ENCODE results near the gene B3GNT5.

Gene B3GNT5

GRCh38 chr3:183260167-183260904 is 7.3 kb downstream of the B3GNT5 start:
- H3K36me3 ChIP-seq (ENCODE audit: control insufficient read depth, insufficient read depth, low read length) = no peaks in the 10 kb centered on the region
- H3K4me1 ChIP-seq (ENCODE audit: control insufficient read depth, insufficient read depth, low read length) = peaks cover 5% of the 10 kb centered on the region
- no peak overlapping the region for H3K9ac ChIP-seq (ENCODE audit: low read length)
- H3K4me3 ChIP-seq (ENCODE audit: low read length) = no peak overlapping the region
- no peaks in the 10 kb centered on the region for H3K27me3 ChIP-seq (ENCODE audit: control insufficient read depth, insufficient read depth, low read length)
- no peak overlapping the region for H3K27ac ChIP-seq (ENCODE audit: low read depth, low read length)

- Histone ChIP-seq H3K27me3 (ENCODE audit: control insufficient read depth, insufficient read depth, low read length) (no peaks in the 10 kb centered on the region), H3K4me1 (ENCODE audit: control insufficient read depth, insufficient read depth, low read length) (peaks cover 5% of the 10 kb centered on the region), H3K36me3 (ENCODE audit: control insufficient read depth, insufficient read depth, low read length) (no peaks in the 10 kb centered on the region), H3K4me3 (ENCODE audit: low read length) (no peak overlapping the region), H3K9ac (ENCODE audit: low read length) (no peak overlapping the region), H3K27ac (ENCODE audit: low read depth, low read length) (no peak overlapping the region)
Observed at GRCh38 chr3:183261151-183261724, 8.2 kb downstream of the B3GNT5 start.

GRCh38 chr3:183262875-183263378 is 9.9 kb downstream of the B3GNT5 start:
- Histone ChIP-seq H3K36me3 (ENCODE audit: control insufficient read depth, insufficient read depth, low read length) (no peaks in the 10 kb centered on the region), H3K4me1 (ENCODE audit: control insufficient read depth, insufficient read depth, low read length) (peaks cover 5% of the 10 kb centered on the region), H3K9ac (ENCODE audit: low read length) (no peak overlapping the region), H3K4me3 (ENCODE audit: low read length) (no peak overlapping the region), H3K27me3 (ENCODE audit: control insufficient read depth, insufficient read depth, low read length) (no peaks in the 10 kb centered on the region), H3K27ac (ENCODE audit: low read depth, low read length) (no peak overlapping the region)

GRCh38 chr3:183264268-183264667 is 11.2 kb downstream of the B3GNT5 start:
- peaks cover 5% of the 10 kb centered on the region for H3K4me1 ChIP-seq (ENCODE audit: control insufficient read depth, insufficient read depth, low read length)

GRCh38 chr3:183265157-183265642 is 12.1 kb downstream of the B3GNT5 start:
- no peaks in the 10 kb centered on the region for H3K36me3 ChIP-seq (ENCODE audit: control insufficient read depth, insufficient read depth, low read length)
- no peak overlapping the region for H3K4me3 ChIP-seq (ENCODE audit: low read length)
- H3K4me1 ChIP-seq (ENCODE audit: control insufficient read depth, insufficient read depth, low read length) = peaks cover 5% of the 10 kb centered on the region
- H3K27me3 ChIP-seq (ENCODE audit: control insufficient read depth, insufficient read depth, low read length) = no peaks in the 10 kb centered on the region
- no peak overlapping the region for H3K9ac ChIP-seq (ENCODE audit: low read length)
- H3K27ac ChIP-seq (ENCODE audit: low read depth, low read length) = no peak overlapping the region

More at GRCh38 chr3:183264268-183264667, 11.2 kb downstream of the B3GNT5 start:
- no peak overlapping the region for H3K27ac ChIP-seq (ENCODE audit: low read depth, low read length)
- no peaks in the 10 kb centered on the region for H3K36me3 ChIP-seq (ENCODE audit: control insufficient read depth, insufficient read depth, low read length)
- H3K9ac ChIP-seq (ENCODE audit: low read length) = no peak overlapping the region
- no peaks in the 10 kb centered on the region for H3K27me3 ChIP-seq (ENCODE audit: control insufficient read depth, insufficient read depth, low read length)
- H3K4me3 ChIP-seq (ENCODE audit: low read length) = no peak overlapping the region

- H3K4me1 ChIP-seq (ENCODE audit: control insufficient read depth, insufficient read depth, low read length) = peaks cover 5% of the 10 kb centered on the region
- H3K4me3 ChIP-seq (ENCODE audit: low read length) = no peak overlapping the region
- no peaks in the 10 kb centered on the region for H3K27me3 ChIP-seq (ENCODE audit: control insufficient read depth, insufficient read depth, low read length)
- no peaks in the 10 kb centered on the region for H3K36me3 ChIP-seq (ENCODE audit: control insufficient read depth, insufficient read depth, low read length)
- no peak overlapping the region for H3K9ac ChIP-seq (ENCODE audit: low read length)
- H3K27ac ChIP-seq (ENCODE audit: low read depth, low read length) = no peak overlapping the region
Observed at GRCh38 chr3:183265834-183266417, 12.9 kb downstream of the B3GNT5 start.

GRCh38 chr3:183266454-183266853 is 13.4 kb downstream of the B3GNT5 start:
- Histone ChIP-seq H3K4me1 (ENCODE audit: control insufficient read depth, insufficient read depth, low read length) (peaks cover 5% of the 10 kb centered on the region), H3K9ac (ENCODE audit: low read length) (no peak overlapping the region)

GRCh38 chr3:183267140-183267539 is 14.1 kb downstream of the B3GNT5 start:
- Histone ChIP-seq H3K36me3 (ENCODE audit: control insufficient read depth, insufficient read depth, low read length) (no peaks in the 10 kb centered on the region), H3K4me1 (ENCODE audit: control insufficient read depth, insufficient read depth, low read length) (peaks cover 5% of the 10 kb centered on the region), H3K4me3 (ENCODE audit: low read length) (no peak overlapping the region), H3K27ac (ENCODE audit: low read depth, low read length) (no peak overlapping the region), H3K27me3 (ENCODE audit: control insufficient read depth, insufficient read depth, low read length) (no peaks in the 10 kb centered on the region), H3K9ac (ENCODE audit: low read length) (no peak overlapping the region)

More at GRCh38 chr3:183266454-183266853, 13.4 kb downstream of the B3GNT5 start:
- no peaks in the 10 kb centered on the region for H3K27me3 ChIP-seq (ENCODE audit: control insufficient read depth, insufficient read depth, low read length)
- H3K4me3 ChIP-seq (ENCODE audit: low read length) = no peak overlapping the region
- no peaks in the 10 kb centered on the region for H3K36me3 ChIP-seq (ENCODE audit: control insufficient read depth, insufficient read depth, low read length)
- H3K27ac ChIP-seq (ENCODE audit: low read depth, low read length) = no peak overlapping the region

GRCh38 chr3:183268366-183268765 is 15.3 kb downstream of the B3GNT5 start:
- Histone ChIP-seq H3K4me3 (ENCODE audit: low read length) (no peak overlapping the region), H3K4me1 (ENCODE audit: control insufficient read depth, insufficient read depth, low read length) (peaks cover 5% of the 10 kb centered on the region), H3K9ac (ENCODE audit: low read length) (no peak overlapping the region), H3K27ac (ENCODE audit: low read depth, low read length) (no peak overlapping the region), H3K36me3 (ENCODE audit: control insufficient read depth, insufficient read depth, low read length) (no peaks in the 10 kb centered on the region), H3K27me3 (ENCODE audit: control insufficient read depth, insufficient read depth, low read length) (no peaks in the 10 kb centered on the region)

- H3K4me1 ChIP-seq (ENCODE audit: control insufficient read depth, insufficient read depth, low read length) = peaks cover 3% of the 10 kb centered on the region
- H3K4me3 ChIP-seq (ENCODE audit: low read length) = no peak overlapping the region
- no peak overlapping the region for H3K27ac ChIP-seq (ENCODE audit: low read depth, low read length)
- no peak overlapping the region for H3K9ac ChIP-seq (ENCODE audit: low read length)
- no peaks in the 10 kb centered on the region for H3K36me3 ChIP-seq (ENCODE audit: control insufficient read depth, insufficient read depth, low read length)
- no peaks in the 10 kb centered on the region for H3K27me3 ChIP-seq (ENCODE audit: control insufficient read depth, insufficient read depth, low read length)
Observed at GRCh38 chr3:183269345-183269744, 16.3 kb downstream of the B3GNT5 start.

GRCh38 chr3:183270344-183270743 is 17.3 kb downstream of the B3GNT5 start:
- no peak overlapping the region for H3K9ac ChIP-seq (ENCODE audit: low read length)
- H3K27me3 ChIP-seq (ENCODE audit: control insufficient read depth, insufficient read depth, low read length) = no peaks in the 10 kb centered on the region
- H3K27ac ChIP-seq (ENCODE audit: low read depth, low read length) = no peak overlapping the region
- H3K4me1 ChIP-seq (ENCODE audit: control insufficient read depth, insufficient read depth, low read length) = no peaks in the 10 kb centered on the region
- no peak overlapping the region for H3K4me3 ChIP-seq (ENCODE audit: low read length)
- no peaks in the 10 kb centered on the region for H3K36me3 ChIP-seq (ENCODE audit: control insufficient read depth, insufficient read depth, low read length)

- Histone ChIP-seq H3K4me1 (ENCODE audit: control insufficient read depth, insufficient read depth, low read length) (no peaks in the 10 kb centered on the region), H3K4me3 (ENCODE audit: low read length) (no peak overlapping the region), H3K27me3 (ENCODE audit: control insufficient read depth, insufficient read depth, low read length) (no peaks in the 10 kb centered on the region), H3K27ac (ENCODE audit: low read depth, low read length) (no peak overlapping the region), H3K9ac (ENCODE audit: low read length) (no peak overlapping the region), H3K36me3 (ENCODE audit: control insufficient read depth, insufficient read depth, low read length) (no peaks in the 10 kb centered on the region)
Observed at GRCh38 chr3:183272142-183272541, 19.1 kb downstream of the B3GNT5 start.
